Measurements from ENCODE around the gene GTSE1.

- TF ChIP-seq POLR2AphosphoS5 (IDR thresholded peaks at IDR 0.05; ENCODE audit: low read depth, low read length) (no peak), REST (IDR thresholded peaks at IDR 0.05; ENCODE audit: insufficient read depth in 1 of 2, low read depth in 2 of 2, low read length in 2 of 2) (no peak), SIN3A (IDR thresholded peaks at IDR 0.05; ENCODE audit: borderline replicate concordance, insufficient read depth, low read length) (no peak)
These were observed 77.4 kb downstream of the GTSE1 start for GRCh38 chr22:46373921-46374662.
